ENCODE data around the gene BRIP1.
"Not testable (repeated sequence)": the region's sequence is repeated elsewhere in the genome, so short reads cannot be mapped to it uniquely, and the experiment has no call there.

Gene BRIP1

DNA sequence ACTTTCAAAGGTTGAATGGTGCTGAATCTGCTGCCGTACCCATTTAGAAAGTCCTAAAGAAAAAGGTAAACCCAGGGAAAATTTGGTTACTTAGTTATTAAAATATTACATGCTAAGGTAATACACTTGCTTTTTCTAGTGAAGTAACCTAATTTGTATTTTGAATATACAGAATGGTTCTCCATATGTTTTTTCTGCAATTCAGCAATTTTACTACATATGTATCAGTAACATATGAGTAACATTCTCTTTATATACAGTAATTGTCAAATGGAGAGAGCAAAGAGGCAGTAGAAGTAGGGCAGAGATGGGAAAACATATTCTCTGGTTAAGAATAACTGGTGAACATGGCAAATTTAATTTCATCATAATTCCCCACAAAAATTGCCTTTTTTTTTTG lies 177.2 kb downstream of the BRIP1 start:
- no peak for DNase-seq

DNA sequence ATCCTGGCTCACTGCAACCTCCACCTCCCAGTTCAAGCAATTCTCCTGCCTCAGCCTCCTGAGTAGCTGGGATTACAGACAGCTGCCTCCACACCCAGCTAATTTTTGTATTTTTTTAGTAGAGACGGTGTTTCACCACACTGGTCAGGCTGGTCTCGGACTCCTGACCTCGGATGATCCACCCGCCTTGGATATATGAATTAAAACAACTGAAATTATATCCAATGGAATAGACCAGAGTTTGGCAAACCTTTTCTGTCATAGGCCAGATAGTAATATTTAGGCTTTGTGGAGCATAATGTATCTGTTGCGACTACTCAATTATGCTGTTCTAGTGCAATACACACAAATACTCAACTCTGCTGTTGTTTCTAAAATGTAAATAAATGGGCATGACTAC lies 178.5 kb downstream of the BRIP1 start:
- DNase-seq, result no peak

DNA sequence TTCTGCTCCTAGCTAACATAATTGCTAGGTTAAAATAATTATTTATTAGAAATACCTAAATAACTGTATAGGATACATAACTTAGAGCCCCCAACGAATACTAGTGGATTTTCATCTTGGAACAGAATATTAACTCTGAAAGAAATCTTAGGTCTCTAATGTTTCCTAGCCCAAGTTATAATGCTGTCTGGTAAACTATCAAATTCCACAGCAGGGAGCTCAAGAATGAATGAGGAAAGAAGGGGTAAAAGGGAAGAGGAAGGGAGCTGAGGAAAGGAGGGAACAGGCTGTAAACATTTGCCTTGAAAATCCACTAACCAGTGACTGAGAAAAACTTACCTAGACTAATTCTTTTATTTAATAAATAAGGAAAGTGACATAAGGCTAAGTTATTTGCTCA lies 179.2 kb downstream of the BRIP1 start:
- DNase-seq, result no peak

DNA sequence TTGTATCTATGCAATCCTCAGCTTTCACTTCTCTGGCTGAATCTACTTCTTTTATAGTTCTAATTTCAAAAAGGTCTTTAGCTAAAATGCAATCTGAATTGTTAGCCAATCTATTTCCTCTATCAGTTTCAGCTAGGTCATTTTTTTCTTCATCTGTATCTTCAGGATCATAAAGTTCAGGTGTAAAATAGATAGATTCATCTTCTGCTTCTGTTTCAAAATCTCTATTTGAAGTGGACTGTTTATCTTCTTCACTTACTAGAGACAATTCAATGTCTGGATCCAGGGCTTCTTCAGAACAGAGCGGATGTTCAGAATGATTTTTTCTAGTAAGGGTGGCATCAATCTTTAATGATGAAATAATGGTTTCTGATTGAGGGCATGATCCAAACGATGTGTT lies 179.9 kb downstream of the BRIP1 start:
- no peak for DNase-seq

DNA sequence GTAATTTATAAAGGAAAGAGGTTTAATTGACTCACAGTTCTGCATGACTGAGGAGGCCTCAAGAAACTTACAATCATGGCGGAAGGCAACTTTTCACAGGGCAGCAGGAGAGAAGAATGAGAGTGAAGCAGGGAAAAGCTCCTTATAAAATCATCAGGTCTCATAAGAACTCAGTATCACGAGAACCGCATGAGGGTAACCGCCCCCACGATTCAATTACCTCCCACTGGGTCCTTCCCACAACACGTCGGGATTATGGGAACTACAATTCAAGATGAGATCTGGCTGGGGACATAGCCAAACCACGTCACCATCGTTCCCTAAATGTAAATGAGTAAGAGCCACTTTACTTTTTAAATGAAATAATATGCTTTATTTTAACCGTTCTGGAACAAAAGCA lies 182.4 kb downstream of the BRIP1 start:
- no peak for DNase-seq

DNA sequence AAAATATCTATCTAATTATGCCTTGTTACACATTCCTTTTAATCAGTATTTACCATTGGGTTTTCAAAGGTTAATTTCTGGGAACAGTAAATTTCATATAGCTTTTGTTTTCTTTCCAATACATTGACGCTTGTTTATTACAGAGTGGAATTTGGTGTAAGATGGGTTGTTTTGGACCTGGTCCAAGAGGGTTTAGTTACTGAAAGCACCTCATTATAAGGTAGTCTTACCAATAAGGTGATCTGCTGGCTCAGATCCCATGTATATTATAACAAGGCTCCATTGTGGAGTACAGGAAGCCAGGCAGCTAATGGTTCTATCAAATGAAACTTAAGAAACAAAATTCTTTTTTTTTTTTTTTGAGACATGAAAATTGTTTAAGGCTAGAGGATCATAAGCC lies 185.0 kb downstream of the BRIP1 start:
- DNase-seq, result no peak

DNA sequence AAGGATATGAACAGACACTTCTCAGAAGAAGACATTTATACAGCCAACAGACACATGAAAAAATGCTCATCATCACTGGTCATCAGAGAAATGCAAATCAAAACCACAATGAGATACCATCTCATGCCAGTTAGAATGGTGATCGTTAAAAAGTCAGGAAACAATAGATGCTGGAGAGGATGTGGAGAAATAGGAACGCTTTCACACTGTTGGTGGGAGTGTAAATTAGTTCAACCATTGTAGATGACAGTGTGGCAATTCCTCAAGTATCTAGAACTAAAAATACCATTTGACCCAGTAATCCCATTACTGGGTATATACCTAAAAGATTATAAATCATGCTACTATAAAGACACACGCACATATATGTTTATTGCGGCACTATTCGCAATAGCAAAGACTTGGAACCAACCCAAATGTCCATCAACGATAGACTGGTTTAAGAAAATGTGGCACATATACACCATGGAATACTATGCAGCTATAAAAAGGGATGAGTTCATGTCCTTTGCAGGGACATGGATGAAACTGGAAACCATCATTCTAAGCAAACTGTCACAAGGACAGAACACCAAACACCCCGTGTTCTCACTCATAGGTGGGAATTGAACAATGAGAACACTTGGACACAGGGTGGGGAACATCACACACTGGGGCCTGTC lies 186.0 kb downstream of the BRIP1 start:
- not testable (repeated sequence) for DNase-seq

DNA sequence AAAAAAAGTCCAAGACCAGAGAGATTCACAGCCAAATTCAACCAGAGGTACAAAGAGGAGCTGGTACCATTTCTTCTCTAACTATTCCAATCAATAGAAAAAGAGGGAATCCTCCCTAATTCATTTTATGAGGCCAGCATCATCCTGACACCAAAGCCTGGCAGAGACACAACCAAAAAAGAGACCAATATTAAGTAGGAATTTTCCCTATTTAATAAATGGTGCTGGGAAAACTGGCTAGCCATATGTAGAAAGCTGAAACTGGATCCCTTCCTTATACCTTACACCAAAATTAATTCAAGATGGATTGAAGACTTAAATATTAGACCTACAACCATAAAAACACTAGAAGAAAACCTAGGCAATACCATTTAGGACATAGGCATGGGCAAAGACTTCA lies 186.8 kb downstream of the BRIP1 start:
- DNase-seq, result not testable (repeated sequence)

DNA sequence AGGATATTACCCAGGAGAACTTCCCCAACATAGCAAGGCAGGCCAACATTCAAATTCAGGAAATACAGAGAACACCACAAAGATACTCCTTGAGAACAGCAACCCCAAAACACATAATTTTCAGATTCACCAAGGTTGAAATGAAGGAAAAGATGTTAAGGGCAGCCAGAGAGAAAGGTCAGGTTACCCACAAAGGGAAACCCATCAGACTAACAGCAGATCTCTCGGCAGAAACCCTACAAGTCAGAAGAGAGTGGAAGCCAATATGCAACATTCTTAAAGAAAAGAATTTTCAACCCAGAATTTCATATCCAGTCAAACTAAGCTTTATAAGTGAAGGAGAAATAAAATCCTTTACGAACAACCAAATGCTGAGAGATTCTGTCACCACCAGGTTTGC lies 188.7 kb downstream of the BRIP1 start:
- not testable (repeated sequence) for DNase-seq

DNA sequence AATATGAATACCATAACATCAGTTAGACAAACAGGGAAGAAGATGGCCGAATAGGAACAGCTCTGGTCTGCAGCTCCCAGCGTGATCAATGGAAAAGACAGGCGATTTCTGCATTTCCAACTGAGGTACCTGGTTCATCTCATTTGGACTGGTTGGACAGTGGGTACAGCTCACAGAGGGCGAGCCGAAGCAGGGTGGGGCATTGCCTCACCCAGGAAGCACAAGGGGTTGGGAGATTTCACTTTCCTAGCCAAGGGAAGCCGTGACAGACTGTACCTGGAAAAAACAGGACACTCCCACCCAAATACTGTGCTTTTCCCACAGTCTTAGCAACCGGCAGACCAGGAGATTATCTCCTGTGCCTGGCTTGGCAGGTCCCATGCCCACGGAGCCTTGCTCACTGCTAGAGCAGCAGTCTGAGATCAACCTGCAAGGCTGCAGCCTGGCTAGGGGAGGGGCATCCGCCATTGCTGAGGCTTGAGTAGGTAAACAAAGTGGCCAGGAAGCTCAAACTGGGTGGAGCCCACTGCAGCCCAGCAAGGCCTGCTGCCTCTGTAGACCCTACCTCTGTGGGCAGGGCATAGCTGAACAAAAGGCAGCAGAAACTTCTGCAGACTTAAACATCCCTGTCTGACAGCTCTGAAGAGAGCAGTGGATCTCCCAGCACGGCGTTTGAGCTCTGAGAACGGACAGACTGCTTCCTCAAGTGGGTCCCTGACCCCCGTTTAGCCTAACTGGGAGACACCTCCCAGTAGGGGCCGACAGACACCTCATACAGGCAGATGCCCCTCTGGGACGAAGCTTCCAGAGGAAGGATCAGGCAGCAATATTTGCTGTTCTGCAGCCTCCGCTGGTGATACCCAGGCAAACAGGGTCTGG lies 190.1 kb downstream of the BRIP1 start:
- DNase-seq, result not testable (repeated sequence)

DNA sequence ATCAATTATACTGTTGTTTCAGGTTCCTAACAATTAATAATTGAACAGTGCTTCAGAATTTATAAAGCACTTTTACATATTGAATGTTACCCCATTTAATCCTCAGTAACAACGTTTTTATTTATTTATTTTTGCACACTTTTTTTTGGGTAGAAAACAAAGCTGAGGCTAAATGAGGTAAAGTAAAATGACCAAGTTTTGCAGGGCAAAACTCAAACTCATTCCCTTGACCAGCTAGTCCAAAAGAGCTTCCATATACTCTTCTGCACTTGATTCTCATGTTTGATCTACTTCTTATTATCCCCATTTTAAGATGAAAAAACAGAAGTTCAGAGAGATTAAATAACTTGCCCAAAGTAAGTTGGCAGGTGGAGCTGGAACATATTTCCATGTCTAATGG lies 191.2 kb downstream of the BRIP1 start:
- DNase-seq, result no peak

DNA sequence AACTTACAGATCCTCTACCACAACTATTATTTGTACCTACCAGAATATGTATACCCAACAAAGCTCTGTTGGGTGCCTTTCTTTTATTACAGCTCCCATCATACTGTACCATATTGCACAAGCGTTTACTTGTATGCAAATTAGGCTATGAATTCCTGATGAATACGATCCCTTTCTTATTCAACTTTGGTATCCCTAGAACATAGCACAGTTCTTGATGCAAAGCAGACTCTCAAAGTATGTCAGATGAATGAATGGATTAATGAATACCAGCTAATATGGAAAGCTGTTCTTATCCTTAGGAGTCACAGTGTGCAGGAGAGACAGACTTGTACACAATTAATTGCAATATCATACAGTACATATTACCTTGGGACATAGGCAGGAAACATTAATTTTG lies 192.6 kb downstream of the BRIP1 start:
- DNase-seq, result no peak

DNA sequence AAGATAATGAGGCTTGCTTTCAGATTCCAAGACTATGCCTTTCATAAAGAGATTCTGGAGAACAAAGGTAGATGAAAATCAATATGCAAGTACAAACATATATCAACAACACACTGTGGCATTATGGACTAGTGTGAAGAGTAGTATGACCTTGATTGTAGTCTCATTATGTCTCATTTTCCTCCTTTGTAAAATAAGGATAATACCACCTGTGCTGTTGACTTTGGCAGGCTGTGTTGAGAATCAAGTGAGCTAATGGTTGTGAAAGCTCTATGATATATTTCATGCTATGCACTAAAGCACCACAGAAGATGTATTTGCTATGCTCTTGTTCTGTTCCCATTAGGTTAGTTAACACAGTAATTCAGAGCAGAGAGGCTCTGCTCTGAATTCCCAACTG lies 193.8 kb downstream of the BRIP1 start:
- DNase-seq, result no peak

DNA sequence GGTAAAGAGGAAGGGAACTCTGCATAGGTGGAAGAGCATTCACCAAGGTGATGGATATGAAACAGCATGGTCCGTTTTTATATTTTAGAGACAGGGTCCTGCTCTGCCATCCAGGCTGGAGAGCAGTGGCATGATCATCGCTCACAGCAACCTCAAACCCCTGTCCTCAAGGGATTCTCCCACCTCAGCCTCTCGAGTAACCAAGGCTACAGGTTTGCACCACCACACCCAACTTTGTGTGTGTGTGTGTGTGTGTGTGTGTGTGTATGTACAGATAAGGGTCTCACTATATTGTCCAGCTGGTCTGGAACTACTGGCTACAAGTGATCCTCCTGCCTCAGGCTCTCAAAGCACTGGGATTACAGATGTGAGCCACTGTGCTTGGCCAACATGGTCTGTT lies 194.8 kb downstream of the BRIP1 start:
- no peak for DNase-seq

DNA sequence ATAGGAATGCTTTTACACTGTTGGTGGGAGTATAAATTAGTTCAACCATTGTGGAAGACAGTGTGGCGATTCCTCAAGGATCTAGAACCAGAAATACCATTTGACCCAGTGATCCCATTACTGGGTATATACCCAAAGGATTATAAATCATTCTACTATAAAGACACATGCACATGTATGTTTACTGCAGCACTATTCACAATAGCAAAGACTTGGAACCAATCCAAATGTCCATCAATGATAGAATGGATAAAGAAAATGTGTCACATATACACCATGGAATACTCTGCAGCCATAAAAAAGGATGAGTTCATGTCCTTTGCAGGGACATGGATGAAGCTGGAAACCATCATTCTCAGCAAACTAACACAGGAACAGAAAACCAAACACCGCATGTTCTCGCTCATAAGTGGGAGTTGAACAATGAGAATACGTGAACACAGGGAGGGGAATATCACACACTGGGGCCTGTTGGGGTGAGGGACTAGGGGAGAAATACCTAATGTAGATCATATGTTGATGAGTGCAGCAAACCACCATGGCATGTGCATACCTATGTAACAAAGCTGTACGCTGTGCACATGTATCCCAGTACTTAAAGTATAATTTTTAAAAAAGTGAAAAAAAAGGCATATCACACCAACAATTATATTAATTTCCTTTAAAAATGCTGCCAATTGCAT lies 196.8 kb downstream of the BRIP1 start:
- not testable (repeated sequence) for DNase-seq

DNA sequence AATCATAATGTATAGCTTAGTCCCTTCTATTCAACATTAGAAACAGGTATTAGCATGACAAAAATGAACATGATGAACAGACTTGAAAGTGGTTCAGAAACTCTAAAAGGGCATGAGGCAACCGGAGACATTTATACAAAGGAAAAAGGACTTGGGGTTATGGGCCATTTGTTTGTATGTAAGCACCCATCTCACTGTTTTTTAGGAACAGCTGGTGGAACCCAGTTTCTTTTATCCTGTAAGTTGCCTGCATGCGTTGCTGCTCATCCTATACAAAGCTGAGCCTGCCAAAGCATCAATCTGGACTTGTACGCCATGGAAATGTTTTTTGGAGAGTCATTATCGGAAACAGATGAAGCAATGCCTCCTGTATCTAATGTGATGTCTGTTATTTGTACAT lies 200.0 kb downstream of the BRIP1 start:
- no peak for DNase-seq

DNA sequence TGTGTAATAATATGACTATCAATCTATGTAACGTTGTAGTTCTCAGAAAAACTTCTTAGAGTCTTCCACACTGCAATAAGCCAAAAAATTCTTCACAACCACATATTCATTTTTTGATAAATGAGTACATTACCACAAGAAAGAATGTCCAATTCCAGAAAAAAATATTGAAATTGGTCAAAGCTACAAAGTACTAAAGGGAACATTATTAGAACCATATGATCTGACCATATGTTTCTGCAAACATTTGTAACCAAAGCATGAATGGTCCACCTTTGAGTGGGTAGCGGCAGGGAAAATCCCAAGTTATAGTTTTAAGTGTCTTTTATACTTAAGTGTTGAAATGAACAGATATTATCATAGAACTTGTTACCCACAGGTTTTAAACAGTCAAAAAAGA lies 200.6 kb downstream of the BRIP1 start:
- DNase-seq, result no peak

DNA sequence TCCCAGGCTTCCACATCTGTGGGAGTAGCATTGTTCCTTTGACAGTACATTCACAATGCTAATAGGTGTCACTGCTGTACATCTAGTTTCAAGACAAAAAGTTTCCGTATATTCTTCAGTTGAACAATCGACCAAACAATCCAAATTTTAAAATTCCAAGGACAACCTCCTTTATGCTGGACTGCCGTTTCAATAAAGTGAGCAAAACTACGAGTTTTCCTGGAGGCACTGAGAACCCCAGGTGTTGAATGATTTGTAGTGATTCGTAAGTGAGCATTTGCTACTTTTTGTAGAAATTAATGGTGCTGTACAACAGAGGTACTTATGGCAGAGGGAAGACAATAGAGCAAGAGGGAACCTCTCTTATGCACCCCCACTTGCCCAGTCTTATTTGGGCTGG lies 201.1 kb downstream of the BRIP1 start:
- DNase-seq, result no peak

DNA sequence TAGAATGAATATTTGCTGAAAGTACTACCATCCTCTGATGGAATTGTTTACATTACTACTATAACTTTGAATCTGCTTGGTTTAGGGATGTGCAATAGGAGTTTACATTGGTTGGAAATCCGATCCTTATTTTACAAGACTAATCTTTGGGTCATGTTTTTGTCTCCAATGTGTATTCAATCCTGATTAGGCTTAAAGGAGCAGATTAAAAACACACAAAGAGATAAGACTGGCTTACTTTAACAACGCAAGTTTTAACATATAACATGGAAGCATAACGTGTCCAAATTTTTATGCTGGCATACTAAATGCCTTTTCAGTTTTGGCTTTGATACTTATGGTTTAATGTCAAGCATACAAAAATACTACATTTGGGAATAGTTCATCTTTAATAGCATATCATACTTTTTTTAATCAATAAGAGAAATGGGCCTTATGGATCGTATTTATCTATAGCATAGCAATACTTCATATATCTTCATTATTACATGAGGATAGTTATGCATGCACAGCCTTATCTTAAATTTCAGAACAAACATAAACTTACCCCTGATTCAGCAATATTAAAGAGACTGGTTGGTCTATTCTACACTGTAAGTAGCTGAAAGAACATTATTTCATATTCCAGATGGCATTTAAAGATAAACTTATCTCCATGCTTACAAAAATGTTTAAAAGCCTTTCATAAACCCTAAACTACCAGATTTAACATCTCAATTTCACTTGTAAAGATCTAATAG lies 202.4 kb downstream of the BRIP1 start:
- DNase-seq, result no peak

DNA sequence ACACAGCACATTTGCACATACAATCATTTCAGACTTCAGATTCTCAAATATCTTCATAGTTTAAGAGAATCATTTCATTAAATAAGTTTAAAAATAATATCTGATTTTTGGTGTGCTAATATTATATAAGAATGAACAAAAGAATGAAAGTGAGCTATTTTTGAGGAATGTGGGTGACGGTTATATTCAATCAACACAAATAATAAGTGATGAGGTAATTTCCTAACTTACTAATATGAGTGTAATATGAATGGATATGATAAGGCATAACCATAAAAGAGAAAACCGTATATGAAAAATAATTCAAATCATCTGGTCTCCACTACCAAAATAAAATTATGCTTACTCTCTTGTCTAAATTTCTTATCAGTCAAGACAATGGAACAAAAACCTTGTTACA lies 203.9 kb downstream of the BRIP1 start:
- DNase-seq, result no peak

DNA sequence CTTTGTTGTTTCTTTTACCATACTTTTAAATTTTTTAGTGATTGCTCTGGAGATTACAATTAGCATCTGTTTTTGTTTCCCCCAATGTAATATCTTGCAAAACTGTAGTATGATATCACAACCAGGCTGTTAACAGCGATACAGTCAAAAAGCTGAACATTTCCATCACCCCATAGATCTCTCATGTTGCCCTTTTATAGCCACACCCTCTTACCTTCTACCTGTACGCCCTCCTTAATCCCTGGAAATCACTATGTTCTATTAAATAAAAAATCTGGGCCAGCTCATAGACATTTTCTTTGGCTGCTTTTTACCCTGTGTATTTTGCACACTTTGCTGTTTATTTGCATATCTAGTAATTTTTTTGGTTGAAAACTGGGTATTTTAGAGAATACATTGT lies 205.1 kb downstream of the BRIP1 start:
- no peak for DNase-seq

DNA sequence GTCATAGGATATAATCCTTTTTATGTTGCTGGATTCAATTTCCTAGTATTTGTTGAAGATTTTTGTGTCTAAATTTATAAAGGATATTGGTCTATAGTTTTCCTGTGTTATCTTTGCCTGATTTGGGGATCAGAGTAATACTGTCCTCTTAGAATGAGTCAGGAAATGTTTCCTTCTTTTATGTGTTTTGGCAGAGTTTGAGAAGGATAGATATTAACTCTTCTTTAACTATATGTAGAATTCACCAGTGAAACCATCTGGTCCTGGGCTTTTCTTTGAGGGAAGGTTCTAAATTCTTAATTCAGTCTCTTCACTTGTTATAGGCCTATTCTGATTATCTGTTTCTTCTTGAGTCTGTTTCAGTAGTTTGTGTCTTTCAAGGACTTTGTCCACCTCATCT lies 206.0 kb downstream of the BRIP1 start:
- DNase-seq, result no peak

DNA sequence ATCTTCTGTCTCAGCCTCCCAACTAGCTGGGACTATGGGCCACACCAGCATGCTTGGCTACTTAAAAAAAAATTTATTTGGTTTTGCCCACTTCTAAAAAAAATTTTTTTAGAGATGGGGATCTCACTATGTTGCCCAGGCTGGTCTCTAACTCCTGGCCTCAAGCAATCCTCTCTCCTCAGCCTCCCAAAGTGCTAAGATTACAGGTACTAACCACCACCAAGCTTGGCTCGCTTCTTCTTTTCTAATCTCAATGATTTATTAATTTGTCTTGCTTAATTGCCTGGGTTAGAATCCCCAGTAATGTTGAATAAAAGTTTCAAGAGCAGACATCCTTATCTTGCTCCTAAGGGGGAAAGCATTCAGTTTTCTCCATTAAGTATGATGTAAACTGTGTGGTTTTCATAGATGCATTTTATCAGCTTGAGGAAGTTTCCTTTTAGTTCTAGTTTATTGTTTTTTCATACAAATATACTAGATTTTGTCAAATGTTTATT lies 206.6 kb downstream of the BRIP1 start:
- DNase-seq, result no peak

Data from stimulated activated CD4-positive, alpha-beta T cell treated with anti-CD3 and anti-CD28 coated beads, Interleukin-12 subunit alpha, Interleukin-12 subunit beta, amount 100 ng/mL, for 4 hours (primary cell).